Esophagus muscularis mucosa (tissue), 4 donors: ENCODE results near the gene BAG3. TPM values are rescaled to one million over a fixed set of nuclear protein-coding genes. Genes with fewer than 3 reads are reported as not detected.

Experiments used
- DNase-seq: peaks from one replicate; pipeline ENCODE4 v3.0.0-alpha.2; 2017; ENCODE audit errors: extremely low spot score
- H3K27ac ChIP-seq, 4 donors: fragments of 200-600 bp; sonication (generic); replicated peaks in 1 of 4; 1 replicate in 3 of 4; 2 replicates in 1 of 4; pipeline ENCODE4 v1.5.1; 2016 to 2019; ENCODE audit warnings: mild to moderate bottlenecking in 1 of 4
- H3K27me3 ChIP-seq, 4 donors: fragments of 200-600 bp; sonication (generic); one replicate each; pipeline versions ENCODE4 v1.5.1 to v1.6.0; 2016 to 2019
- H3K36me3 ChIP-seq, 4 donors: fragments of 200-600 bp; sonication (generic); one replicate each; pipeline ENCODE4 v1.5.1; 2016 to 2019
- H3K4me1 ChIP-seq, 4 donors: fragments of 200-600 bp; sonication (generic); one replicate each; pipeline ENCODE4 v1.5.1; 2016 to 2019
- H3K4me3 ChIP-seq, 4 donors: fragments of 200-600 bp; sonication (generic); 1 replicate in 2 of 4; 2 replicates in 2 of 4; pipeline ENCODE4 v1.5.1; 2016 to 2019; ENCODE audit warnings: mild to moderate bottlenecking in 4 of 4, moderate library complexity in 1 of 4
- H3K9me3 ChIP-seq, 4 donors: fragments of 200-600 bp; sonication (generic); 1 replicate in 3 of 4; 2 replicates in 1 of 4; pipeline ENCODE4 v1.5.1; 2016 to 2019
- CTCF ChIP-seq, 3 experiments: fragments of 200-600 bp in 2 of 3; fragments of 450-650 bp in 1 of 3; sonication (generic) in 2 of 3; IDR thresholded peaks; one replicate each; pipeline ENCODE4 v1.5.1; 2017 to 2019; ENCODE audit warnings: antibody characterized with exemption in 3 of 3, mild to moderate bottlenecking in 2 of 3, moderate library complexity in 1 of 3
- EP300 ChIP-seq: sonication (generic); formaldehyde crosslinking; IDR thresholded peaks from one replicate; pipeline ENCODE4 v1.6.1; 2017; ENCODE audit warnings: antibody characterized with exemption
- POLR2A ChIP-seq: fragments of 450-650 bp; IDR thresholded peaks from one replicate; pipeline ENCODE4 v1.6.1; 2017; ENCODE audit warnings: antibody characterized with exemption, moderate library complexity, mild to moderate bottlenecking, low read depth
- POLR2AphosphoS5 ChIP-seq, 2 donors: sonication (generic); formaldehyde crosslinking; IDR thresholded peaks; one replicate each; pipeline ENCODE4 v1.6.1; 2017; ENCODE audit warnings: antibody characterized with exemption in 2 of 2
- WGBS: methylation state at CpG from one replicate; pipeline ENCODE4 v1.1.5; 2018; 5-methylcytosine and 5-hydroxymethylcytosine counted together
- intact Hi-C: fragments of 100-400 bp; cut with DNase I; formaldehyde crosslinking; loops from one replicate; pipeline ENCODE4 v1.15.1; 2023
- total RNA-seq, 4 donors: library from RNA; depleted of rRNA; stranded (reverse); fragments of >200 nt; gene quantifications; one replicate each; pipeline versions ENCODE4 v1.1.0 to v1.2.1, GENCODE V29; 2016

The BAG3 gene
- total RNA-seq, 4 donors from 2014 or later, result 44.0 to 81.7 (median 73.9) TPM

- intact Hi-C loops, result no loop called here
- Histone ChIP-seq H3K4me1 (peaks cover 79 to 97% (median 86%) of the 10 kb centered on the region in 4 donors), H3K9me3 (no peaks in the 10 kb centered on the region), H3K27me3 (no peaks in the 10 kb centered on the region), H3K4me3 (no peak overlapping the region), H3K27ac (peak overlapping the region; percentile 41 to 82 (median 54)), H3K36me3 (peaks cover 13 to 17% (median 16%) of the 10 kb centered on the region in 4 donors)
- no peak for DNase-seq
- 76% methylated on average over 14 of the region's 14 CpGs for WGBS
- TF ChIP-seq POLR2AphosphoS5 (IDR thresholded peaks at IDR 0.05), result no peak
- no peak for TF ChIP-seq CTCF (IDR thresholded peaks at IDR 0.05)
- TF ChIP-seq EP300, result no peak
- no peak for TF ChIP-seq POLR2A
Observed at GRCh38 chr10:119665901-119666708, 14.9 kb downstream of the BAG3 start.

GRCh38 chr10:119666709-119667004 is 15.5 kb downstream of the BAG3 start:
- H3K36me3 ChIP-seq, result peaks cover 18 to 23% (median 22%) of the 10 kb centered on the region in 4 donors
- intact Hi-C loops, result no loop called here
- H3K4me3 ChIP-seq, result no peak overlapping the region
- no peaks in the 10 kb centered on the region for H3K27me3 ChIP-seq
- H3K4me1 ChIP-seq, result peaks cover 76 to 91% (median 83%) of the 10 kb centered on the region in 4 donors
- no peak for TF ChIP-seq POLR2A
- no peak for TF ChIP-seq POLR2AphosphoS5 (IDR thresholded peaks at IDR 0.05)
- DNase-seq, result no peak
- H3K27ac ChIP-seq, result peak overlapping the region in 3 of 4 donors; percentile 63 to 83 (median 82)
- WGBS, result 97% methylated on average over 2 of the region's 2 CpGs
- H3K9me3 ChIP-seq, result no peaks in the 10 kb centered on the region

GRCh38 chr10:119667562-119668328 is 16.6 kb downstream of the BAG3 start:
- intact Hi-C loops, result no loop called here
- Histone ChIP-seq H3K27me3 (no peaks in the 10 kb centered on the region), H3K9me3 (no peaks in the 10 kb centered on the region), H3K4me1 (peaks cover 65 to 80% (median 72%) of the 10 kb centered on the region in 4 donors), H3K36me3 (peaks cover 25 to 34% (median 33%) of the 10 kb centered on the region in 4 donors), H3K4me3 (peak overlapping the region in 2 of 4 donors; percentile 2 to 8), H3K27ac (peak overlapping the region; percentile 63 to 83 (median 74))
- DNase-seq, result no peak
- TF ChIP-seq POLR2A (no peak), EP300 (no peak), CTCF (IDR thresholded peaks at IDR 0.05) (no peak), POLR2AphosphoS5 (IDR thresholded peaks at IDR 0.05) (peak; percentile 60 to 65)
- whole genome bisulfite sequencing, result 34% methylated on average over 8 of the region's 12 CpGs

GRCh38 chr10:119668461-119668860 is 17.3 kb downstream of the BAG3 start:
- peaks cover 33 to 41% (median 40%) of the 10 kb centered on the region in 4 donors for H3K36me3 ChIP-seq
- H3K27ac ChIP-seq, result peak overlapping the region; percentile 63 to 83 (median 74)
- no peak overlapping the region for H3K4me3 ChIP-seq
- peaks cover 58 to 73% (median 68%) of the 10 kb centered on the region in 4 donors for H3K4me1 ChIP-seq
- intact Hi-C loops, result no loop called here
- H3K27me3 ChIP-seq, result no peaks in the 10 kb centered on the region
- WGBS, result 90% methylated on average over 6 of the region's 6 CpGs
- no peak for TF ChIP-seq CTCF (IDR thresholded peaks at IDR 0.05)
- no peak for TF ChIP-seq EP300
- no peak for TF ChIP-seq POLR2A
- no peak for TF ChIP-seq POLR2AphosphoS5 (IDR thresholded peaks at IDR 0.05)
- no peaks in the 10 kb centered on the region for H3K9me3 ChIP-seq
- DNase-seq, result no peak

- TF ChIP-seq POLR2A (no peak), CTCF (IDR thresholded peaks at IDR 0.05) (no peak), POLR2AphosphoS5 (IDR thresholded peaks at IDR 0.05) (no peak), EP300 (no peak)
- intact Hi-C loops, result no loop called here
- H3K9me3 ChIP-seq, result no peaks in the 10 kb centered on the region
- H3K27ac ChIP-seq, result peak overlapping the region in 3 of 4 donors; percentile 15 to 82 (median 63)
- H3K4me1 ChIP-seq, result peaks cover 50 to 64% (median 61%) of the 10 kb centered on the region in 4 donors
- 92% methylated on average over 4 of the region's 5 CpGs for WGBS
- H3K27me3 ChIP-seq, result no peaks in the 10 kb centered on the region
- H3K4me3 ChIP-seq, result no peak overlapping the region
- peaks cover 41 to 50% (median 48%) of the 10 kb centered on the region in 4 donors for H3K36me3 ChIP-seq
- no peak for DNase-seq
Observed at GRCh38 chr10:119669331-119669730, 18.2 kb downstream of the BAG3 start.
